DMS79 treated with DMSO at 0.1 percent for 48 hours (cell line): ENCODE data around the gene RRBP1.

ENCODE experiments used
- DNase-seq: peaks from one replicate; lab custom pipeline; 2025; lab: John Stamatoyannopoulos, UW

RRBP1 gene

GRCh38 chr20:17622851-17623508, 59.1 kb downstream of the RRBP1 start:
- no peak for DNase-seq

- DNase-seq: no peak
Measured at GRCh38 chr20:17622086-17622850, 59.8 kb downstream of the RRBP1 start.

GRCh38 chr20:17621229-17621968, 60.6 kb downstream of the RRBP1 start:
- DNase-seq: no peak

GRCh38 chr20:17620371-17621228, 61.4 kb downstream of the RRBP1 start:
- no peak for DNase-seq

GRCh38 chr20:17619351-17620093, 62.5 kb downstream of the RRBP1 start:
- DNase-seq: no peak

- DNase-seq: no peak
Measured at GRCh38 chr20:17618673-17619013, 63.4 kb downstream of the RRBP1 start.

GRCh38 chr20:17617868-17618672, 64.0 kb downstream of the RRBP1 start:
- DNase-seq: peak; percentile 73

- peak; percentile 73 for DNase-seq
Measured at GRCh38 chr20:17617212-17617867, 64.7 kb downstream of the RRBP1 start.

GRCh38 chr20:17616480-17617211, 65.4 kb downstream of the RRBP1 start:
- DNase-seq: no peak

- DNase-seq: no peak
Measured at GRCh38 chr20:17615645-17616479, 66.2 kb downstream of the RRBP1 start.

GRCh38 chr20:17614812-17615644, 67.0 kb downstream of the RRBP1 start:
- no peak for DNase-seq

- DNase-seq: no peak
Measured at GRCh38 chr20:17614176-17614811, 67.7 kb downstream of the RRBP1 start.

GRCh38 chr20:17613328-17614175, 68.5 kb downstream of the RRBP1 start:
- DNase-seq: no peak

- DNase-seq: no peak
Measured at GRCh38 chr20:17612992-17613327, 69.1 kb downstream of the RRBP1 start.

- no peak for DNase-seq
Measured at GRCh38 chr20:17612287-17612991, 69.6 kb downstream of the RRBP1 start.
